ENCODE results near the gene PEDS1. TPM values are rescaled to one million over a fixed set of nuclear protein-coding genes. Genes with fewer than 3 reads are reported as not detected.

Gene PEDS1
- total and polyA plus RNA-seq, 2 of the 13 experiments (the other 11 are each of a cell fraction or from before 2014, with no cell fraction given): 30.5 to 93.9 TPM

DNA sequence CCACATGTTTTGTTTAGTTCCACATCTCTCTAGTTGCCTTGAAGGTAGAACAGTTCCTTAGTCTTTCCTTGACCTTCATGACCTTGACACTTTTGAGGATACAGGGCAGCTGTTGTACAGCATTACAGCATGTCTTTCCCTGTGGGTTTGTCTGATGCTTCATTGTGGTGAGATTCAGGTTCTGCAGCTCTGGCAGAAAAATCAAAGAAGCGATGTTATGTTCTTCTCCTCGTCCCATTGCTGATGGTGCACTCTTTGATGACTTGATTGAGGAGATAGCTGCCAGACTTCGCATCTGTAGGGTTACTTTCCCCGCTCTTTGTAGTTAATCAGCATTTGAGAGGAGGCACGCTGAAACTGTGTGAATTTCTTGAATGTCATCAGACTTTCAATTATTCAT lies 49.2 kb upstream of the PEDS1 start:
- WGBS (ENCODE audit: low lambda C conversion rate): 68% methylated on average over 5 of the region's 5 CpGs
- intact Hi-C loops (cut with micrococcal nuclease; ENCODE audit: unreplicated experiment): no loop called here
- Histone ChIP-seq H3K9me3 (ENCODE audit: low read length) (no peaks in the 10 kb centered on the region), H3K4me1 (ENCODE audit: insufficient read depth, low read length) (peaks cover under 1% of the 10 kb centered on the region; the same call in 1 of the 2 replicates), H2AFZ (ENCODE audit: low read length) (no peak overlapping the region), H3K27ac (ENCODE audit: extremely low read length, insufficient read depth, low read length) (no peak overlapping the region), H3K4me2 (ENCODE audit: low read depth, low read length) (no peak overlapping the region), H4K20me1 (ENCODE audit: insufficient read depth, low read length) (no peaks in the 10 kb centered on the region), H3K9ac (ENCODE audit: insufficient read depth, low read depth, low read length) (no peak overlapping the region), H3K79me2 (ENCODE audit: insufficient read depth, low read length) (no peaks in the 10 kb centered on the region), H3K36me3 (replicated peaks in 1 of 2; ENCODE audit: control insufficient read depth in 1 of 2, insufficient read depth in 2 of 2, low read length in 2 of 2) (no peaks in the 10 kb centered on the region), H3K4me3 (replicated peaks in 1 of 3; ENCODE audit: insufficient read depth in 1 of 3, low read depth in 2 of 3, low read length in 3 of 3) (no peak overlapping the region), H3K27me3 (ENCODE audit: control insufficient read depth in 1 of 2, insufficient read depth in 2 of 2, low read length in 2 of 2) (peaks cover 4 to 18% of the 10 kb centered on the region in 2 experiments; a peak in 4 of 5 replicates)
- no peak for TF ChIP-seq EZH2 (conservative IDR thresholded peaks at IDR 0.05; ENCODE audit: low read depth, low read length)
- no peak for TF ChIP-seq ZNF30 (CRISPR knock-in tag; IDR thresholded peaks at IDR 0.05)
- TF ChIP-seq ESRRA (CRISPR knock-in tag; IDR thresholded peaks at IDR 0.05; ENCODE audit: low read depth): no peak
- no peak for TF ChIP-seq ZNF75D (CRISPR knock-in tag; IDR thresholded peaks at IDR 0.05; ENCODE audit: borderline replicate concordance)
- TF ChIP-seq NBN (conservative IDR thresholded peaks at IDR 0.05): no peak
- no peak for TF ChIP-seq MLLT10 (CRISPR knock-in tag; IDR thresholded peaks at IDR 0.05)
- no peak for TF ChIP-seq ZNF574 (CRISPR knock-in tag; IDR thresholded peaks at IDR 0.05)
- TF ChIP-seq NCOA5 (CRISPR knock-in tag; IDR thresholded peaks at IDR 0.05): no peak
- TF ChIP-seq, protein P1, sequence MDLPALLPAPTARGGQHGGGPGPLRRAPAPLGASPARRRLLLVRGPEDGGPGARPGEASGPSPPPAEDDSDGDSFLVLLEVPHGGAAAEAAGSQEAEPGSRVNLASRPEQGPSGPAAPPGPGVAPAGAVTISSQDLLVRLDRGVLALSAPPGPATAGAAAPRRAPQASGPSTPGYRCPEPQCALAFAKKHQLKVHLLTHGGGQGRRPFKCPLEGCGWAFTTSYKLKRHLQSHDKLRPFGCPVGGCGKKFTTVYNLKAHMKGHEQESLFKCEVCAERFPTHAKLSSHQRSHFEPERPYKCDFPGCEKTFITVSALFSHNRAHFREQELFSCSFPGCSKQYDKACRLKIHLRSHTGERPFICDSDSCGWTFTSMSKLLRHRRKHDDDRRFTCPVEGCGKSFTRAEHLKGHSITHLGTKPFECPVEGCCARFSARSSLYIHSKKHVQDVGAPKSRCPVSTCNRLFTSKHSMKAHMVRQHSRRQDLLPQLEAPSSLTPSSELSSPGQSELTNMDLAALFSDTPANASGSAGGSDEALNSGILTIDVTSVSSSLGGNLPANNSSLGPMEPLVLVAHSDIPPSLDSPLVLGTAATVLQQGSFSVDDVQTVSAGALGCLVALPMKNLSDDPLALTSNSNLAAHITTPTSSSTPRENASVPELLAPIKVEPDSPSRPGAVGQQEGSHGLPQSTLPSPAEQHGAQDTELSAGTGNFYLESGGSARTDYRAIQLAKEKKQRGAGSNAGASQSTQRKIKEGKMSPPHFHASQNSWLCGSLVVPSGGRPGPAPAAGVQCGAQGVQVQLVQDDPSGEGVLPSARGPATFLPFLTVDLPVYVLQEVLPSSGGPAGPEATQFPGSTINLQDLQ (CRISPR knock-in tag; IDR thresholded peaks at IDR 0.05): no peak
- ChIA-PET POLR2A (interaction anchor here (1.8 kb wide), 1 partner anchor 12 kb away, joined by 5 read pairs; the partner anchor contains the start of gene CEBPB), CTCF (ENCODE audit: low intra/inter-chr PET ratio, low total read pairs) (no interaction called here)
- DNase-seq (ENCODE audit: low spot score) (no peak), ATAC-seq (no peak), FAIRE-seq (no peak)
- BruUV-seq (replicated peaks): no TSS peak
- in situ Hi-C loops (cut with HindIII; ENCODE audit: extremely low pct_ligation_motif_present, low pct_unique_long_range_greater_than_20kb): no loop called here

All from HepG2 (cell line).